HG03196 (cell line): ENCODE data around the gene CFAP20DC.

Source experiments
- ATAC-seq: cut with Tn5 transposase; IDR thresholded peaks from one replicate; pipeline ENCODE4 v1.9.1; 2021; ENCODE audit not compliant: unreplicated experiment

Gene CFAP20DC

GRCh38 chr3:59027607-59028006 is 22.2 kb downstream of the CFAP20DC start:
- ATAC-seq: no peak

GRCh38 chr3:59023612-59024011 is 26.2 kb downstream of the CFAP20DC start:
- ATAC-seq: no peak

- no peak for ATAC-seq
These were observed 32.2 kb downstream of the CFAP20DC start for GRCh38 chr3:59017617-59017984.

- no peak for ATAC-seq
These were observed 32.8 kb downstream of the CFAP20DC start for GRCh38 chr3:59016930-59017616.

- ATAC-seq: no peak
These were observed 36.2 kb downstream of the CFAP20DC start for GRCh38 chr3:59013611-59014010.

GRCh38 chr3:59006634-59007517 is 42.9 kb downstream of the CFAP20DC start:
- no peak for ATAC-seq

- ATAC-seq: no peak
These were observed 48.1 kb downstream of the CFAP20DC start for GRCh38 chr3:59001675-59002074.

GRCh38 chr3:58999774-59000160 is 50.1 kb downstream of the CFAP20DC start:
- no peak for ATAC-seq

GRCh38 chr3:58999134-58999773 is 50.6 kb downstream of the CFAP20DC start:
- no peak for ATAC-seq

- ATAC-seq: no peak
These were observed 51.2 kb downstream of the CFAP20DC start for GRCh38 chr3:58998476-58999117.

- no peak for ATAC-seq
These were observed 53.1 kb downstream of the CFAP20DC start for GRCh38 chr3:58996730-58997129.

- no peak for ATAC-seq
These were observed 55.0 kb downstream of the CFAP20DC start for GRCh38 chr3:58994746-58995330.

- ATAC-seq: no peak
These were observed 56.3 kb downstream of the CFAP20DC start for GRCh38 chr3:58993547-58993946.

GRCh38 chr3:58991623-58992022 is 58.2 kb downstream of the CFAP20DC start:
- no peak for ATAC-seq

- no peak for ATAC-seq
These were observed 58.8 kb downstream of the CFAP20DC start for GRCh38 chr3:58991026-58991425.

- ATAC-seq: no peak
These were observed 59.9 kb downstream of the CFAP20DC start for GRCh38 chr3:58989955-58990354.

GRCh38 chr3:58989163-58989562 is 60.7 kb downstream of the CFAP20DC start:
- ATAC-seq: no peak

GRCh38 chr3:58988041-58988440 is 61.8 kb downstream of the CFAP20DC start:
- no peak for ATAC-seq

GRCh38 chr3:58986654-58987053 is 63.2 kb downstream of the CFAP20DC start:
- no peak for ATAC-seq

- ATAC-seq: no peak
These were observed 70.0 kb downstream of the CFAP20DC start for GRCh38 chr3:58979840-58980239.

GRCh38 chr3:58973796-58974195 is 76.0 kb downstream of the CFAP20DC start:
- ATAC-seq: no peak
